ENCODE measurements around the gene C17orf75.

GRCh38 chr17:32348483-32348800 lies 6.5 kb upstream of the C17orf75 start:
- TF ChIP-seq CTCF (conservative IDR thresholded peaks at IDR 0.05; ENCODE audit: low read length) (no peak), EZH2phosphoT487 (IDR thresholded peaks at IDR 0.05; ENCODE audit: borderline replicate concordance, low read depth, low read length) (no peak)
